HG02759 (cell line): ENCODE measurements around the gene MLLT11.

ENCODE experiments used
- ATAC-seq: cut with Tn5 transposase; IDR thresholded peaks from one replicate; pipeline ENCODE4 v1.9.1; 2021; ENCODE audit warnings: mild to moderate bottlenecking, moderate library complexity; ENCODE audit not compliant: unreplicated experiment

Gene MLLT11, protein sequence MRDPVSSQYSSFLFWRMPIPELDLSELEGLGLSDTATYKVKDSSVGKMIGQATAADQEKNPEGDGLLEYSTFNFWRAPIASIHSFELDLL

GRCh38 chr1:151060007-151060656 lies at the start of gene MLLT11:
Gene MLLT11 (plus strand): TSS chr1:151060397. CDS start chr1:151067225, 6,828 bp downstream.
- no peak for ATAC-seq

DNA sequence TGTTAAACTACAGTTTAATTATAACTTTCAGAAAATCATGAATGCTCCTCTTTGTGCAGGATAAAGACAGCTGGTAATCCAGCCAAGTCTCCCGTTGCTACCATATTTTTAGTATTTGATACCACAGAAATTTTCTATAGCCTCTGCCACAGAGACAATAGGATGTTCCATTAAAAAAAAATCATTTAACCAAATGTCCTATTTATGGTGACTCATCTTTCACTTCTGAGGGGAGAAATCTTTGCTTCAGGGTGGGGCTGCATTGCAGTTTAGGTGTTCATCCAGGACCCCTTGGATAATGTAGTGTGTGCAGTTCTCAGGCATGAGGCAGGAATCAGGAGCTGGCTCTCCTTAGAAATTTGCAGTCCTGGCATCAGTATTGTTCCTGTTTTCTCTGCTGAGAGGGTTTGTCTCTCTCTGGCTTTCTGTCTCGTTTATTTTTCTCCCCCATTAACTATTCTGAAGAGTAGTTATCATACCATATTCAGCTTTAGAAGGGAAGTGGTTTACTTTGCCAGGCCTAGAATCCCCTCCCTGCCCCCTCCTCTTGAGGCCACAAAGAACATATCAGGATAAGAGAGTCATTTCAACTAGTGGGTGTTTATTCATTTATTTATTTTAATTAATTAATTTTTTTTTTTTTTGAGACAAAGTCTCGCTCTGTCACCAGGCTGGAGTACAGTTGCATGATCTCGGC lies 48.9 kb upstream of the MLLT11 start:
- no peak for ATAC-seq

DNA sequence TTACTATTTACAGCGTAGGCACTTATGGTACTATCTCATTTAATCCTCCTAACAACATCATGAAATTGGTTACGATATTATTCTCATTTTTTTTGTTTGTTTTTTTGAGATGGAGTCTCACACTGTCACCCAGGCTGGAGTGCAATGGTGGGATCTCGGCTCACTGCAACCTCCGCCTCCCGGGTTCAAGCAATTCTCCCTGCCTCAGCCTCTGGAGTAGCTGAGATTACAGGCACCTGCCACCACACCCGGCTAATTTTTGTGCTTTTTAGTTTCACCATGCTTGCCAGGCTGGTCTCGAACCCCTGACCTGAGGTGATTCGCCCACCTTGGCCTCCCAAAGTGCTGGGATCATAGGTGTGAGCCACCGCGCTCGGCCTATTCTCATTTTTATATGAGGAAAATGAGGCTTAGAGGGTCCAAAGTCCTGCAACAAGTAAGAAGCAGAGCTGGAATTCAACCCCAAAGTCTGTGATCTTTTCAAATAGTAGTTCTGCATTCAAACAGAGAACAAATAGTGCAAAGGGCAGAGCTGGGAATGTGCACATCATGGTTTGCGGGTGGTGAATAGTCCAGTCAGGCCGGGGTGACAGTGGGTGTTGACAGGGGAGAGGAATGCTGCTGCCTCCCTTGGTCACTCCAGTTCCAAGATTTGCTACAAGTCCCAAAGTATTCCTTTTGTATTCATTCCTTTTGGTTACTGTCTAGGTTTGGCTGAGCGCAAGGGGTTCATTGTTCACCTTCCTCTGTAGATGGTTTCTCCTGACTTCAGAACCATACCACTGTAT lies 47.3 kb upstream of the MLLT11 start:
- no peak for ATAC-seq

- ATAC-seq = no peak
These were observed 46.7 kb upstream of the MLLT11 start for GRCh38 chr1:151013518-151013917.

GRCh38 chr1:151024540-151025146 lies 35.6 kb upstream of the MLLT11 start:
- ATAC-seq = no peak

DNA sequence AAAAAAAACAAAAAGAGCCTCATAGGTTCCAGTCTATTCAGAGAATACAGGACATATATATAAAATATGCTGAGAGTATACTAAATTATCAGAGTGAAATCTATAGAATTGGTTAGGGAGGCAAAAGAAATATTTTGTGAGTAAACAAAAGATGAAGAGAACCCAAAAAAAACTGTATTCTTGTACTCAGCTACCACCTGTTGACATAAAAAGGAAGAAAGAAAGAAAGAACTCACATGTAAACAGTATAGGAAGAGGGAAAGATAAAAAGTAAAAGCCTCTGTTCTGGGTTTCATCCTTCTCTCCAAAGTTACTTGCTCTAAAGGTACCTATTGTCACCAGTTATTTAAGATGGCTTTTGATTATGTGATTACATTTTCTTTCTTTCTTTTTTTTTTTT lies 33.7 kb upstream of the MLLT11 start:
- ATAC-seq = no peak

GRCh38 chr1:151032164-151032563 lies 28.0 kb upstream of the MLLT11 start:
- no peak for ATAC-seq

DNA sequence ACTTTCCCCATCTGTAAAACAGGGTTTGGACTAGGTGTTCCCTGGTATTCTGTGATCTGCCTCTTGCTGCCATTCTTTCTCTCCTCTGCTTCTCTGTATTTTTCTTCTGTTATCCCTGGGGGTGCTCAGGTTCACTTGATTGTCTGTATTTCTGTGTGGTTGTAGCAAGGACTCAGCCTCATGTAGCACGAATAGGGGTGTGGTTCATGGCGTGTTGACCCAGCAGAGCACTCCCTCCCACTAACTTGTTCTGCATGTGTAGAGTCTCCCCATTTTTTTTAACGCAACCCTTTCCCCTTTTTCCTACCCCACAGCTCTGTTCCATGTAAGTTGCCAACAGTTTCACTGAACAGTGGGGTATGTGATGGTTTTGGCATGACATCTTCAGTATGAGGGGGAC lies 25.0 kb upstream of the MLLT11 start:
- ATAC-seq = no peak

- ATAC-seq = no peak
These were observed 23.8 kb upstream of the MLLT11 start, which contains the start of gene BNIPL for GRCh38 chr1:151036356-151036755. Gene BNIPL (plus strand): TSS chr1:151036586. CDS start chr1:151036726, 140 bp downstream.

GRCh38 chr1:151037032-151037431 lies 23.2 kb upstream of the MLLT11 start:
- ATAC-seq = no peak

DNA sequence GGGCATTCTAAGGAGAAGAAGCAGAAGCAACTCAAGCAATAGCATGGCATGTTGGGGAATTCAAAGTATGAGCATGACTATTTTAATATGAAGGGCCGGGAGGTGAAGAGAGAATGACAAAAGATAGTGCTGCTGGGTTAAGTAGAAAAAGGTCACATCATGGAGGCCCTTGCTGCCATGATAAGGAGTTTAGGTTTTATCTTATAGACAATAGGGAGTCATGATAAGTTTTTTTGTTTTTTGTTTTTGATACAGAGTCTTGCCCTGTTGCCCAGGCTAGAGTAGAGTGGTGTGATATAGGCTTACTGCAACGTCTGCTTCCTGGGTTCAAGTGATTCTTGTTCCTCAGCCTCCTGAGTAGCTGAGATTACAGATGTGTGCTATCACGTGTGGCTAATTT lies 20.7 kb upstream of the MLLT11 start:
- ATAC-seq = no peak

DNA sequence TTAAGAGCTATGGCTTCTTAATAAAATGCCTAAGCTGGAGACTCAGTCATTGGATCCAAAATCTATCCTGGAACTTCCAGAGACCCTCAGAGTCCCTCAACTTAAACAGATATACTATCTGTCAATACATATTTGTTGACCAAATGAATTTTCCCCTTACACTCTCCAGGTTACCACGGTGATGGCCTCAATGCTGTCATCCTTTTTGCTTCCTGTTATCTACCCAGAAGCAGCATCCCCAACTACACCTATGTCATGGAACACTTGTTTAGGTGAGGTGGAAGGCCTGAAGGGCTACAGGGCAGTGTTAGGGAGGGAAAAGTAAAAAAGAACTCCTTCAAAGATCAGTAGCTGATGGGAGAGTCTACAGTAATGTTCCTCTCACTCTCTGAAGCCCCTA lies 17.0 kb upstream of the MLLT11 start:
- no peak for ATAC-seq

DNA sequence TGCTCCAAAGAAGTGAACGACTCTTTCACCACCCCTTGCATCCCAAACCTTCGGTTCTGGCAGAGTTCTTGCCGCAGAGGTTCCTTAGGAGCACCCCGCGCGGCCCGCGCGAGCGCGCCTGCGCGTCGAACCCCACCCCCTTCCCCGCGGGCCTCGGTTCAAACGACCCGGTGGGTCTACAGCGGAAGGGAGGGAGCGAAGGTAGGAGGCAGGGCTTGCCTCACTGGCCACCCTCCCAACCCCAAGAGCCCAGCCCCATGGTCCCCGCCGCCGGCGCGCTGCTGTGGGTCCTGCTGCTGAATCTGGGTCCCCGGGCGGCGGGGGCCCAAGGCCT lies 12.6 kb upstream of the MLLT11 start, which contains the start of gene C1orf56:
TSS of gene C1orf56 (plus strand) at position 161 of the 334 bp plus-strand sequence. CDS start at position 258, 97 bp downstream.
- peak; percentile 57 for ATAC-seq

DNA sequence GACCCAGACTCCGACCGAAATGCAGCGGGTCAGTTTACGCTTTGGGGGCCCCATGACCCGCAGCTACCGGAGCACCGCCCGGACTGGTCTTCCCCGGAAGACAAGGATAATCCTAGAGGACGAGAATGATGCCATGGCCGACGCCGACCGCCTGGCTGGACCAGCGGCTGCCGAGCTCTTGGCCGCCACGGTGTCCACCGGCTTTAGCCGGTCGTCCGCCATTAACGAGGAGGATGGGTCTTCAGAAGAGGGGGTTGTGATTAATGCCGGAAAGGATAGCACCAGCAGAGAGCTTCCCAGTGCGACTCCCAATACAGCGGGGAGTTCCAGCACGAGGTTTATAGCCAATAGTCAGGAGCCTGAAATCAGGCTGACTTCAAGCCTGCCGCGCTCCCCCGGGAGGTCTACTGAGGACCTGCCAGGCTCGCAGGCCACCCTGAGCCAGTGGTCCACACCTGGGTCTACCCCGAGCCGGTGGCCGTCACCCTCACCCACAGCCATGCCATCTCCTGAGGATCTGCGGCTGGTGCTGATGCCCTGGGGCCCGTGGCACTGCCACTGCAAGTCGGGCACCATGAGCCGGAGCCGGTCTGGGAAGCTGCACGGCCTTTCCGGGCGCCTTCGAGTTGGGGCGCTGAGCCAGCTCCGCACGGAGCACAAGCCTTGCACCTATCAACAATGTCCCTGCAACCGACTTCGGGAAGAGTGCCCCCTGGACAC lies 12.1 kb upstream of the MLLT11 start:
- peak; percentile 70 for ATAC-seq

- ATAC-seq = no peak
These were observed 11.6 kb upstream of the MLLT11 start for GRCh38 chr1:151048645-151049032.

DNA sequence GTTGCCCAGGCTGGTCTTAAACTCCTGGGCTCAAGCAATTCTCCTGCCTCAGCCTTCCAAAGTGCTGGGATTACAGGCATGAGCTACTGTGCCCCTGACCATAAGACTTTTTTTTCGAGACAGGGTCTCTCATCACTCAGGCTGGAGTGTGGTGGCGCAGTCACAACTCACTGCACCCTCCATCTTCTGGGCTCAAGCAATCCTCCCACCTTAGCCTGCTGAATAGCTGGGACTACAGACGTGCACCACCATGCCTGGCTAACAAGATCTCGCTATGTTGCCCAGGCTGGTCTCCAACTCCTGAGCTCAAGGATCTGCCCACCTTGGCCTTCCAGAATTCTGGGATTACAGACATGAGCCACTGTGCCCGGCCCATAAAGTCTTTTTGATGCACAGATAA lies 10.7 kb upstream of the MLLT11 start:
- ATAC-seq = no peak

DNA sequence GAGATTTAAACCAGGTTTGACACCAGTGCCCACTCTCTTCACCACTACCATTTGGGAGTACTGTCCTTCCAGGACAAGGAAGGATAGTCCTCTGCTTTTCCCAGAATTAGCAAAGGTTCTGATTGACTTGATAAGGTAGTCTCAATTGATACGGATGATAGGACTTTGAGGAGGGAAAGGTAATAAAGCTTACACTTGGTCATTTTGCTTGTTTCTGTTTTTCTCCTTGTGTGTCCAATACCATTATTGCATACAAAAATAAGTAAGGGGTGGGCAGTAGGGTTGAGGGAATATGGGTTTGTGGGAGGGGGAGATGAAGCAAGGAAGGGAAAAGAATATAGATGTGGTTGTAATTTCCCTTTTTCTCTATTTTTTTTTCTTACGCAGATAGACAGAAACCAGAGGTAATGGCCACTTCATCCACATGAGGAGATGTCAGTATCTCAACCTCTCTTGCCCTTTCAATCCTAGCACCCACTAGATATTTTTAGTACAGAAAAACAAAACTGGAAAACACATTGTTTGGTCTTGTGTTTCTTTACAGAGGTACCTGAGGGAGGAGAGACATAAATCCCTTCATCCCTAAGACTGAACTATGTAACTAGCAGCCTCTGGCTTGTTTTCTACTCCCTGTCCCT lies 10.0 kb upstream of the MLLT11 start:
- no peak for ATAC-seq

- no peak for ATAC-seq
These were observed 8.7 kb upstream of the MLLT11 start for GRCh38 chr1:151051356-151052009.

DNA sequence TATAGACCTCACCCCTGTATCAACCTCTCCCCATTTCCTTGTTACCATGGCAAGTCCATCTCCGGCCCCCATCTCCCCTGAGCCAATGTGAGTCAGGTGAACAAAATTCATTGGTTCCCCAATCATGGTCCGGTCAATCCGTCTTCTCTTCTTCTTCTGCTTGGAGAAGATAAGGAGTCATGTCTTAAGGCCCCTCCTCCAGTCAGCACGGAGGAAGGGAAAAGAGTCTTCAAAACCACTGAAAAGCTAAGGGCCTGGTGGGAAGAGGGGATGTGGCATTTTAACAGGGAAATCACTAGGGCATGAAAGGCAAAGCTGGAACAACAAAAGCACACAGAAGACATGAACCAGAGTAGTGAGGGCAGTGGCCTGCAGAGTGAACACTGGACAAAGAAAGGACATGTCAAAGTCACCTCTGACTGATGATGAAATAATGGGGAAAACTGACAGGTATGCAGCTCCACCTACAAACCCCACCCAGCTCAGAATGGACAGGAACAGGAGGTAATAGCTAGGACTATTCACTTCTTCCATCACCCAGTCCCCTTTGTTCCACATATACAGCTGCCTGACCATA lies 5.1 kb upstream of the MLLT11 start:
- ATAC-seq = no peak
